Myocyte (in vitro differentiated cells): Measurements from ENCODE around the gene BMP7. TPM values are rescaled to one million over a fixed set of nuclear protein-coding genes. Genes with fewer than 3 reads are reported as not detected.

Experiments
- DNase-seq: peaks from one replicate; pipeline ENCODE4 v3.0.0-alpha.2; 2012; ENCODE audit warnings: low read depth
- total RNA-seq: library from RNA; depleted of rRNA; stranded (reverse); fragments of >200 nt; gene quantifications from 2 replicates; pipeline ENCODE4 v1.2.3, GENCODE V29; 2014

The BMP7 gene
- total RNA-seq, 1 donor from 2014 or later = not detected

GRCh38 chr20:57231951-57232428 lies 34.5 kb downstream of the BMP7 start:
- no peak for DNase-seq

- DNase-seq = no peak
These were observed 35.3 kb downstream of the BMP7 start for GRCh38 chr20:57231161-57231560.

- DNase-seq = no peak
These were observed 36.2 kb downstream of the BMP7 start for GRCh38 chr20:57230247-57230646.

- no peak for DNase-seq
These were observed 37.0 kb downstream of the BMP7 start for GRCh38 chr20:57229490-57229889.

DNA sequence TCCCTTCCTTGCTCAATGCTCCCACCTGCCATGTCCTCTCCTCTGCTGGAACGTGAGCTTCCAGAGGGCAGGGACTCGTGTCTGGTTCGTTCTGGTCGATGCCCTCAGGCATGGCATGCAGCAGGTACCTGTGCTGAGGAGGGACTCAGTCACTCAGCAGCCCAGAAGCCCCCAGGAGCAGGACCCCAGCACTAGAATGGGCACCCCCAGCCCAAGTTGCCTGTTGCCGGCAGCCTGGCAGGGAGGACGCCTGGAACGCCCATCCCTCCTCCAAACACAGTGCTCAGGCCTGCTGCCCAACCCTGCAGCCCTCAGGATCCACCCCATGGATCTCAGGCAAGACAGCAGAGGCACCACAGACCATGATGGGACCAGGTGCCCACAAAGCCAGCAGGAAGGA lies 40.6 kb downstream of the BMP7 start:
- no peak for DNase-seq

DNA sequence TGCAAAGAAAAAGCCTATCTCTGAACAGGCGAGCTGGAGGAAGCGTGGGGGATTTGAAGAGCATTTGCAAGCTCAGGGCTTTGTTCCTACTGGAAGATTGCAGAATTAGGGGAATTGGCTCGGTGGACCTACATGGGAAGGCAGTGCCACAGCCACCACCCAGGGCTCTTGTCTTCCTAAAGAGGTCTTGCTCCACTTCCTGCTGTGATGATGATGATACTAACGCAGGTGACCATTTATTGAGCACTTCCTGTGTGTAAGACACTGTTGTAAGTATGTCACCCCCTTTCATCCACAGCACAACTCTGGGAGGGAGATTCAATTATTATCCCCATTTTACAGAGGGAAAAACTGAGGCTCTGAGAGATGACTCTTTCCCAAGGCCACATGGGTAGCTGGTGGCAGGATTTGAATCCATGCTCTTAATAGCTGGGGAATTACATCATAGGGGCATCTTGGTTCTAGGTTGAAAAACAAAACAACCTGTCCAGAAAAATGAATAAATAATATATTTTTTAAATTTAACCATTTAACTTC lies 41.2 kb downstream of the BMP7 start:
- DNase-seq = no peak

- no peak for DNase-seq
These were observed 41.8 kb downstream of the BMP7 start for GRCh38 chr20:57224641-57225138.

- DNase-seq = no peak
These were observed 42.6 kb downstream of the BMP7 start for GRCh38 chr20:57223648-57224489.

DNA sequence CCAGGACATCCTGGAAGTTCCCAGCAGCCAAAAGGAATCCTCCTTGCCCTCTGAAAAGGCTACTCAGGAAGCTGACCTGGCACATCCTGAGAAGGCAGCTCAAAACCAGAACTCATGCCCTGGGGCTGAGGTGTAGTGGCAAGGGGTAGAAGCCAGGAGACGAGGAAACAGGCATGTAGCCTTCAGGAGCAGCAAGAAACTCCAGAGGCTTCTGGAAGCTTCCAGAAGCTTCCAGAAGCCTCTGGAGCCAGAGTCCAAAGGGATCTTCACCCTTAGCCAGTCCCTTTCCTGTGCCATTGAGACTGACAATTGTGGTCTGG lies 43.9 kb downstream of the BMP7 start:
- no peak for DNase-seq

DNA sequence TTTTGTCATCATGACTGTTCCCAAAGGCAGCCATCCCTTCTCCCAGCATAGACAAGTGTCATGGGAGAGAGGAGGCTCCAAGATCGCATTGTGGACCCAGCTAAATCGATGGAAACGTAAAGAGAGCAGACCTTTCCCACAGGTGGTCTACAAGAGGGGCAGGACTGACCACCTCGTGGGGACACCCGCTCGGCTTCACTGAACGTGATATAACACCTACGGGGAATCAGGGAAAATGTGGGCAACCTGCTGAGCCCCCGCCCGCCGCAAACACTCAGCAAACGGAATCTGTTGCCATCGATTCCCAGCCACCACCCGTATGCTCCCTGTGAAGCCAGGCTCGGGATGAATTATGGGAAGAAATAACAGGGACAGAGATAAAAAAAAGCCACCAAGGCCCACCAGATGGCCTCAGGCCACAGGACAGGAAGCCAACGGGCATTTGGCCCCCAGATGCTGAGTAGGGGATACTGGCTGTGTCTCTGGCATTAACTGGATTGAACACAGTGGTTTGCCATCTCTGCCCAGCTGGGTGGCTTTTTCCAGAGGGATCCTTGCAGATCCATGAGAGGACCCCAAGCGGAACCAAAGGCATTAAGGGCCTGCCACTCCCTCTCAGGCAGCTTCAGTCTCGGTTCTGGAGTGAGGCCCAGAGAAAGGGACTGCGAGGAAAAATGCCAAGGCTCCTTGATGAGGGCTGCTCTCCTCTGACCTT lies 44.4 kb downstream of the BMP7 start:
- DNase-seq = no peak

DNA sequence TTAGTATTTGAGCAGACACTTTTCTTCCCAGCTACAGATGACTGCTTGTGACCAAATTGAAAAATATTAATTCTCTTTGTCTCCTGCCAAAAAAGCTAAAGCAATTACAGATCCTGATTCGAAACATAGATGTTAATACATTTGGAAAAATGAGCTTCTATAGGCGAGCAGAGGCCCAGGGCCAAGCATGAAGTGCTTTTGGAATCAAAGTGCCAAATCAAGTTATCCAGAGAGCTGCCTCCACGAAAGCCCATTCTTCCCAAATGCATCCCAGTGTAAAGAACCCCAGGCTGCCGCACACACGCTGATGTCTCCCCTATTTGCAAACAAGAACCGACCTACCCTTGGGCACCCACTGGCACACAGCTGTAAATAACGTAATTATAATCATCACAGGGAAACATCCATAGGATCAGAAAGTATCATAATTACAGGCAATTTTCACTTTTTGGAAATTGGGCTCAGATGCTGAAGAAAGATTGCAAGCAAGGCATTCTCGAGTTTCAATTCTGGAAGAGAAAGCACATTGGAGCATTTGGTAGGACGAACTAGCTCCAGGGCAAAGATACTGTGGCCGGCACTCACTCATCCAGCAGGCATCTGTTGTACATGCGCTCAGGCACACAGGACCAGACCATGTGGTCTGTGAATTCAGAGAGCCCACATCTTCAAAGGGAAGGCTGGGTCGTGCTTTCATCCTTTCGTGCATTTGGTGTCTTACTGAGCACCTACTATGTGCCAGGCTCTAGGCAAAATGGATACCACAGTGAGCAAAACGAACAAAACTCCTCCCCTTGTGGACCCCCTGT lies 45.9 kb downstream of the BMP7 start:
- DNase-seq = no peak

DNA sequence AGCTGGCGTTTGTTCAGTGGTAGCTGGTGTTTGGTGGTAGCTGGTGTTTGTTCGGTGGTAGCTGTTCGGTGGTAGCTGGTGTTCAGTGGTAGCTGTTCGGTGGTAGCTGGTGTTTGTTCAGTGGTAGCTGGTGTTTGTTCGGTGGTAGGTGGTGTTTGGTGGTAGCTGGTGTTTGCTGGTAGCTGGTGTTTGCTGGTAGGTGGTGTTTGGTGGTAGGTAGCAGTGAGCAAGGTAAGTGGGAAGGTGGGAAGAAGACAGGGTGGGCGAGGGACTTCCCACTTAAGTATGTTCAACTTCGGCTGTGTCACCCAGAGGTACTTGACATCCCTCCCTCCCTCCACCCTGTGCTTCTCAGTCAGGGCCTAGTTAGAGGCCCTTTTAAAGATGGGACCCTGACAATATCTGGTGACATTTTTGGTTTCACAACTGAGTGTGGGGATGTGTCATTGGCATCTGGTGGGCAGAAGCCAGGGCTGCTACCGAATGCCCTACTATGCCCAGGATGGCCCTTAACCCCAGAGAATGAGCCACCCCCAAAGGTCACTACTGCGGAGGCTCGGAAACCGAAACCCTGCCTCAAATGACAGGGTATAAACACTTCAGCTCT lies 47.3 kb downstream of the BMP7 start:
- no peak for DNase-seq

DNA sequence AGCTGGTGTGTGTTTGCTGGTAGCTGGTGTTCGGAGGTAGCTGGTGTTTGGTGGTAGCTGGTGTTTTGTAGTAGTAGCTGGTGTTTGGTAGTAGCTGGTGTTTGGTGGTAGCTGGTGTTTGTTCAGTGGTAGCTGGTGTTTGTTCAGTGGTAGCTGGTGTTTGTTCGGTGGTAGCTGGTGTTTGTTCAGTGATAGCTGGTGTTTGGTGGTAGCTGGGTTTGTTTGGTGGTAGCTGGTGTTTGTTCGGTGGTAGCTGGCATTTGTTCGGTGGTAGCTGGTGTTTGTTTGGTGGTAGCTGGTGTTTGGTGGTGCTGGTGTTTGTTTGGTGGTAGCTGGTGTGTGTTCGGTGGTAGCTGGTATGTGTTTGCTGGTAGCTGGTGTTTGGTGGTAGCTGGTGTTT lies 48.0 kb downstream of the BMP7 start:
- no peak for DNase-seq

GRCh38 chr20:57217802-57218201 lies 48.6 kb downstream of the BMP7 start:
- DNase-seq = no peak

DNA sequence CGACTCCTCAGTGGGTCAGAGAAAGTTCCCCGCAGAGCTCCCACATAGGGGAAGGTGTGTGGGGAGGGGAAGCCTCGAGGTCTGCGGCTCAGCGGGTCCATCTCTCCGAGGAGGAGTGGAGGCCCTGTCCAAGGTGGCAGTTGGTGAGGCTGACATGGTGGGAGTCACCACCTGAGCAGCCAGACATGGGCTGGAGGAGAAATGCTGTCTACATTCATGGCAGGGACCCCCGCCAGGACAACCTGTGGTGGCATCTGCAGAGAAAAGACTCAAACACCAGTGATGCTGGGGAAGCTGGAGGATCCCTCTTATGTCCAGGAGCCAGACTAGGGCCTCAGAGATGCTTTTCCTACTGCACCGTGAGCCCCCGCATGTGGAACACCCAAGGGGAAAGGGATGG lies 49.8 kb downstream of the BMP7 start:
- DNase-seq = no peak

DNA sequence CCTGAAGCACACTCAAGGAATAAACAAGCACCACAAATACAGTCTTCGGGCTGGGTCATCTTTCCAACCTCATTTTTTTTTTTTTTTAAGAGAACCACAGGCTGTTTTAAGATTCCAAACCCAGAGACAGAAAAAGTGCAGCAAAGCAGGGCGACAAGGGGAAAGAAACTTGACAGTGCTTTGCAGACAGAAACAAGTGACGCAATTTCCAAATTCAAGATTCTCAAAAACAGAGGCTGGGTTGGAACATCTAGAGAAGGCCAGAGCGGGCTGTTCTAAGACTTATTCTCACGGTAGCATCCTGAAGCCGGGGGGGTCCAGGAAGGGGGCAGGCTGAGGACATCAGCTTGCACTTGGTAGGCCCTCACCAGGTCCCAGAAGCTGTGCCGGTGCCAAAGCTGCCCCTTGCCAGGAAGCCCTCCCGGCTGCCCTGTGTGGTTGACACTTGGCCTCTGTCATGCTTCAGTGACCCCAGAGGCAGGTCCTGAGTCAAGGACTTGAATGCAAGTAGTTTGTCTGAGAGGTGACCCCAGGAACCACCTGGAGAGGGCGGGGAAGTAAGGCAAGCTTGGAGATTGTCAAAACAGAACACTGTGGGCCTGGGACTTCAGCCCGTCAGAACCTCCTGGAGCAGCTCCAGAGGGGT lies 50.5 kb downstream of the BMP7 start:
- DNase-seq = no peak

- no peak for DNase-seq
These were observed 51.0 kb downstream of the BMP7 start for GRCh38 chr20:57215426-57215825.

DNA sequence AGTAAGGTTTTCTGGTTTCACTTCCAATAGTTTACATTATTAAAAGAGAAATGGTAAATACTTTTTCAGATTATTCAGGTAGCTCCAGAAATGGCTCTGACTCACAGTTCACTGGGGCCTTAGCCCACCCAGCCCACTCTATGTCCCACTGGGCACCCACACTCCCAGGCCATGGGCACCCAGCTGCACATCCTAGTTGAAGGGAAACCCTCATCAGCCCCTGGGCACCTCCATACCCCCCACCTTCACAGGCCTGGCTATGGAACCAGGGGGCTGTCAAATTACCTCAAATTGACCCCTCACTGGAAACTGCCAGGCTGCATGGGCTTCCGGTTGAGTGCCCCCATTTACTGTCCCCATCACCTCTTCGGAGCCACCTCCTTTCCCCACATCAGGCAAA lies 51.5 kb downstream of the BMP7 start:
- no peak for DNase-seq

GRCh38 chr20:57214427-57214826 lies 52.0 kb downstream of the BMP7 start:
- DNase-seq = no peak

- no peak for DNase-seq
These were observed 52.5 kb downstream of the BMP7 start for GRCh38 chr20:57213924-57214323.

DNA sequence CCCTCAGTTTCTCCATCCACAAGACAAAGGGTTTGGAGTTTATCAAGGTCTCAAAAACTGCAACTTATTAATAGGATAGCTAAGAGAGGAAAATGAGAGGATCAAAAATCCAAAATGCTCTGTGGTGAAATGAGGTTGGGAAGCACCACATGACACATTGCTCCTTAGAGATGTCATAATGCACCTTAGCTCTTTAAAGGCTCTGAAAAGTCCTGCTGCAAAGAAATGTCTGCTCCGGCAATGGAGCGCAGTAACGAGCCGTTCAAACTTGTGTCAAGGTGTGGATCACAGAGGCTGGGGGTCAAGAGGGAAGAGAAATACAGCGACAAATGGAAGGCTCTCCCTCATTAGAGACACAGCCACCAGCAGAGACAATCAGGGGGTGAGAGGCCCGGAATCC lies 53.1 kb downstream of the BMP7 start:
- no peak for DNase-seq
